ENCODE data around the gene ZNF260. TPM values are rescaled to one million over a fixed set of nuclear protein-coding genes. Genes with fewer than 3 reads are reported as not detected.

The ZNF260 gene
- 10 to 100 TPM in 1 of 6 donors, 1 to 10 TPM in 5; 2.1 to 18.1 (median 5.9) TPM for total RNA-seq

- 0 to 1% methylated on average over 6 to 45 of the region's 55 CpGs for WGBS, 2 donors
- peak; percentile 70 to 71 for TF ChIP-seq POLR2AphosphoS5 (IDR thresholded peaks at IDR 0.05)
- TF ChIP-seq, protein P1, sequence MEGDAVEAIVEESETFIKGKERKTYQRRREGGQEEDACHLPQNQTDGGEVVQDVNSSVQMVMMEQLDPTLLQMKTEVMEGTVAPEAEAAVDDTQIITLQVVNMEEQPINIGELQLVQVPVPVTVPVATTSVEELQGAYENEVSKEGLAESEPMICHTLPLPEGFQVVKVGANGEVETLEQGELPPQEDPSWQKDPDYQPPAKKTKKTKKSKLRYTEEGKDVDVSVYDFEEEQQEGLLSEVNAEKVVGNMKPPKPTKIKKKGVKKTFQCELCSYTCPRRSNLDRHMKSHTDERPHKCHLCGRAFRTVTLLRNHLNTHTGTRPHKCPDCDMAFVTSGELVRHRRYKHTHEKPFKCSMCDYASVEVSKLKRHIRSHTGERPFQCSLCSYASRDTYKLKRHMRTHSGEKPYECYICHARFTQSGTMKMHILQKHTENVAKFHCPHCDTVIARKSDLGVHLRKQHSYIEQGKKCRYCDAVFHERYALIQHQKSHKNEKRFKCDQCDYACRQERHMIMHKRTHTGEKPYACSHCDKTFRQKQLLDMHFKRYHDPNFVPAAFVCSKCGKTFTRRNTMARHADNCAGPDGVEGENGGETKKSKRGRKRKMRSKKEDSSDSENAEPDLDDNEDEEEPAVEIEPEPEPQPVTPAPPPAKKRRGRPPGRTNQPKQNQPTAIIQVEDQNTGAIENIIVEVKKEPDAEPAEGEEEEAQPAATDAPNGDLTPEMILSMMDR (IDR thresholded peaks at IDR 0.05): peak in 1 of 6 experiments; percentile 4
- no peak for TF ChIP-seq EP300 (IDR thresholded peaks at IDR 0.05)
- TF ChIP-seq POLR2A (IDR thresholded peaks at IDR 0.05): peak in 2 of 4 donors; percentile 55 to 71
- H3K27me3 ChIP-seq: no peaks in the 10 kb centered on the region
- peaks cover 19 to 50% (median 46%) of the 10 kb centered on the region in 4 donors for H3K9me3 ChIP-seq
- peak within 1 kb of the TSS; percentile 76 to 95 (median 92) for H3K27ac ChIP-seq
- peaks cover 13 to 26% (median 16%) of the 10 kb centered on the region in 4 donors for H3K4me1 ChIP-seq
- peak; percentile 98 to 99 for DNase-seq
- ATAC-seq (ENCODE audit: low FRiP score in 2 of 2): peak; percentile 99
- H3K4me3 ChIP-seq: peak within 1 kb of the TSS; percentile 57 to 63 (median 62)
- H3K36me3 ChIP-seq: peaks cover 2 to 20% (median 16%) of the 10 kb centered on the region in 4 donors
These were observed at the start of gene ZNF260 for GRCh38 chr19:36528194-36528920. Gene ZNF260, minus strand, starts transcription at chr19:36528271. Its CDS starts 13,033 bp downstream, at chr19:36515238.

GRCh38 chr19:36577271-36577996 is 49.4 kb upstream of the ZNF260 start:
- Histone ChIP-seq H3K27me3 (no peaks in the 10 kb centered on the region), H3K4me3 (no peak overlapping the region), H3K4me1 (peaks cover 6 to 13% (median 9%) of the 10 kb centered on the region in 4 donors), H3K9me3 (peaks cover 17 to 51% (median 40%) of the 10 kb centered on the region in 4 donors), H3K36me3 (peaks cover 18 to 52% (median 34%) of the 10 kb centered on the region in 4 donors), H3K27ac (no peak overlapping the region)
- ATAC-seq (ENCODE audit: low FRiP score in 2 of 2): no peak
- TF ChIP-seq POLR2A (IDR thresholded peaks at IDR 0.05): no peak
- no peak for TF ChIP-seq EP300 (IDR thresholded peaks at IDR 0.05)
- TF ChIP-seq, protein P1 (IDR thresholded peaks at IDR 0.05): no peak
- TF ChIP-seq POLR2AphosphoS5 (IDR thresholded peaks at IDR 0.05): no peak
- no peak for DNase-seq
- 92 to 94% methylated on average over 3 of the region's 3 CpGs for WGBS, 2 donors

- H3K36me3 ChIP-seq: peaks cover 18 to 39% (median 26%) of the 10 kb centered on the region in 4 donors
- no peak overlapping the region for H3K27ac ChIP-seq
- DNase-seq: no peak
- ATAC-seq (ENCODE audit: low FRiP score in 2 of 2): no peak
- H3K27me3 ChIP-seq: no peaks in the 10 kb centered on the region
- H3K9me3 ChIP-seq: peaks cover 5 to 36% (median 28%) of the 10 kb centered on the region in 4 donors
- WGBS, 2 donors: 49 to 74% methylated on average over 2 of the region's 2 CpGs
- peaks cover 10 to 22% (median 12%) of the 10 kb centered on the region in 4 donors for H3K4me1 ChIP-seq
- TF ChIP-seq, protein P1 (IDR thresholded peaks at IDR 0.05): no peak
- no peak for TF ChIP-seq POLR2AphosphoS5 (IDR thresholded peaks at IDR 0.05)
- TF ChIP-seq POLR2A (IDR thresholded peaks at IDR 0.05): no peak
- no peak for TF ChIP-seq EP300 (IDR thresholded peaks at IDR 0.05)
- H3K4me3 ChIP-seq: no peak overlapping the region
These were observed 46.7 kb upstream of the ZNF260 start for GRCh38 chr19:36574741-36575140.

DNA sequence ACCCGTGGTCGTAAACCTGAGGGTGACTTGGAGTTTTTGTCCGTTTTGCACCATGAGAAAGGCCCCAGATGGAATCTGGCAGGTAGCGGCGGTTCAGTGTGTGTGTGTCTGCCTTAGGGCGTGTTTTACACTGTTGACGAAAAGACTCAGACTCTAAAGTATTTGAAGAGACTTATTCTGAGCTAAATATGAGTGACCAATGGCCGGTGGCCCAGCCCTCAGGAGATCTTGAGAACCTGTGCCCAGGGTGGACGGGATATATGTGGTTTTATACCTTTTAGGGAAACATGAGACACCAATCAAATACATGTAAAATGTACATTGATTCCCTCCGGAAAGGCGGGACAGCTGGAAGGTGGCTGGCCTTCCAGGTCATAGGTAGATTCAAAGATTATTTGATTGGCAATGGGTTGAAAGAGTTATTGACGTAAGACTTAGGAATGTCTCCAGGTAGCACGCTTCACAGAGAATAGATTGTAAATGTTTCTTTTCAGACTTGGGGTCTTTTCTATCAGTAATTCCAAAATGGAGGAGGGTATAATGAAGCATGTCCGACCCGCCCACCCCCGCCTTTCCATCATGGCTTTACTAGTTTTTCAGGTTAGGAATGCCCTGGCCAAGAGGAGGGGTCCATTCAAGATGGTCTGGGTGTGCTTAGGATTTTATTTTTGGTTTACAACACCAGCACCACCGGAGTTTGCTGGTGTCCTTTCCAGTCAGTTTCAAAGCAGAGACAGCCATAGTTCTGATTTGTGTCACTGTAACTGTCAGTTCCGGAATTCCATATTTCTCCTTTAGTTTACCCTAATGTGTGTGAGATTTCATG is 46.0 kb upstream of the ZNF260 start:
- peaks cover 0 to 35% (median 29%) of the 10 kb centered on the region in 4 donors for H3K9me3 ChIP-seq
- H3K27me3 ChIP-seq: no peaks in the 10 kb centered on the region
- peaks cover 13 to 39% (median 25%) of the 10 kb centered on the region in 4 donors for H3K36me3 ChIP-seq
- WGBS, 2 donors: 29 to 33% methylated on average over 17 to 18 of the region's 18 CpGs
- DNase-seq (peak in 1 of 2 donors; percentile 23), ATAC-seq (ENCODE audit: low FRiP score in 2 of 2) (peak in 1 of 2 donors; percentile 32)
- H3K4me1 ChIP-seq: peaks cover 10 to 22% (median 12%) of the 10 kb centered on the region in 4 donors
- TF ChIP-seq POLR2AphosphoS5 (IDR thresholded peaks at IDR 0.05) (no peak), EP300 (IDR thresholded peaks at IDR 0.05) (no peak), POLR2A (IDR thresholded peaks at IDR 0.05) (no peak)
- TF ChIP-seq, protein P1 (IDR thresholded peaks at IDR 0.05): no peak
- H3K4me3 ChIP-seq: peak overlapping the region; percentile 70 to 95 (median 77)
- H3K27ac ChIP-seq: peak overlapping the region; percentile 87 to 92 (median 91)

Data from upper lobe of left lung (tissue), 6 donors.